H1 (cell line): Measurements from ENCODE around the gene DSCAM. TPM values are rescaled to one million over a fixed set of nuclear protein-coding genes. Genes with fewer than 3 reads are reported as not detected.

Experiments used
- polyA plus RNA-seq, 7 experiments: library from polyadenylated mRNA; depleted of rRNA in 3 of 7; stranded (reverse) in 5 of 7; unstranded in 2 of 7; fragments of >200 nt in 5 of 7; fragments of 200-250 nt in 2 of 7; gene quantifications; 1 replicate in 5 of 7; 2 replicates in 1 of 7; 4 replicates in 1 of 7; pipeline versions ENCODE4 v1.2.1 to v1.2.3, GENCODE V29; 2011 to 2013; ENCODE audit warnings: missing spikeins in 2 of 7, mixed read lengths in 2 of 7
- total RNA-seq: library from RNA; stranded (reverse); fragmentation: NEBNext Ultra II Directional; extraction: Animal tissue kit (Norgen Biotek cat#: 25700); gene quantifications from 2 replicates; pipeline ENCODE4 v1.2.1, GENCODE V29; 2021
- TF ChIP-seq, protein P1 (sequence below): IDR thresholded peaks from 2 replicates; pipeline ENCODE4 v1.6.1; 2011; ENCODE audit warnings: low read length, improper control_type of control experiment

Gene DSCAM
- total and polyA plus RNA-seq, 2 of the 8 experiments (the other 6 are each of a cell fraction or from before 2014, with no cell fraction given): 0.02 to 0.15 TPM

DNA sequence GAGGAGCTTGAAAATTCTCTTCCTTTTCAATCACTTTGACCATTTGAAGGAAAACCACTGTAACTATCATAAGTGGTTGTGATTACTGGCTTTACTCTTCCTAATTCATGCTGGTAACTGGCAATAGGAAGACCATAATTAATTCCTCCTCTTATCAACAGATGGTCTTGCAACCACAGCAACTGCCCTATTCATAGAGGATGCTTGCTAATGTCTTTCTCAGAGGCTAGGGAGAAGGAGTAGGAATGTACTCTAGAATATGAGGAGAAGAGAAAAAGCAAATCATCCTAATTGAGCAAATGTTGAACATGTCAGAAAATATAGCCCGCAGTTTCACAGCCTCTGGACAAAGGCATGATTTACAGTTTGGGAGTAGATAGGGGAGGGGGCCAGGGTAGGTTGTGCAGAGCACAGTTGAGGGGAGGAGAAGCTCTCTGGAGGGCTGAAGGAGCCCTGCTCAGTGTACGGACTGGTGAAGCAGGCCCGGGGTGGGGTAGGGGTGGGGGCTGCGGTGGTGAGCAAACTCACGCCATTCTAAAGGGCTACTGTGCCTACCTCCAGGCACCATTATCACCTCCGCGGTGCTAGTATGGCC is 786.8 kb downstream of the DSCAM start (continued):
- TF ChIP-seq, protein P1, sequence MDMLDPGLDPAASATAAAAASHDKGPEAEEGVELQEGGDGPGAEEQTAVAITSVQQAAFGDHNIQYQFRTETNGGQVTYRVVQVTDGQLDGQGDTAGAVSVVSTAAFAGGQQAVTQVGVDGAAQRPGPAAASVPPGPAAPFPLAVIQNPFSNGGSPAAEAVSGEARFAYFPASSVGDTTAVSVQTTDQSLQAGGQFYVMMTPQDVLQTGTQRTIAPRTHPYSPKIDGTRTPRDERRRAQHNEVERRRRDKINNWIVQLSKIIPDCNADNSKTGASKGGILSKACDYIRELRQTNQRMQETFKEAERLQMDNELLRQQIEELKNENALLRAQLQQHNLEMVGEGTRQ: no peak
